ENCODE data around the gene SLCO3A1. TPM values are rescaled to one million over a fixed set of nuclear protein-coding genes. Genes with fewer than 3 reads are reported as not detected.

The SLCO3A1 gene
- total RNA-seq, 1 donor from 2014 or later, result 36.4 TPM

- no peak for ATAC-seq
- intact Hi-C loops (cut with DNase I), result no loop called here
Measured at GRCh38 chr15:92116330-92116729, 262.8 kb downstream of the SLCO3A1 start.

DNA sequence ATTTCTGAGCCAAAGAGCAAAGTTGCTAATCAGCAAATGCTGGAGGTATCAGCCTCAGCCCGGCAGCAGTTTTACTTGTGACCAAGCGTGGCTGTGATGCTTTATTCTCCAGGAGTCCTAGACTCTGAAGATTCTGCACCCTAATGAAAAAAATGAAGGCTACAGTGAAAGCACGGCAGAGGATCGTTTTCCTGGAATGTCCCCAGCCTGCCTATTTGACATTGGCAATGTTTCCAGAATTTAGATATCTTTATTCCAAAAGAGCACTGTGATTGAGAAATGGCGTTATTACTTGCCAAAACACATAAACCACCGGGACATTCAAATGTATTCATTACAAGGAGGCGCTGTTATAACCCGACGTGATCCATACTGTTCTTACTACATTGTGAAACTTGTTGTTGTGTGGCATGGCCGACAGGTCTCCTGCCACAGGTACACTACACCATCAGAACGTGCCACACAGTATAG lies 263.8 kb downstream of the SLCO3A1 start:
- intact Hi-C loops (cut with DNase I), result no loop called here

More at GRCh38 chr15:92116330-92116729, 262.8 kb downstream of the SLCO3A1 start:
- DNase-seq (ENCODE audit: low spot score), result peak; percentile 13

DNA sequence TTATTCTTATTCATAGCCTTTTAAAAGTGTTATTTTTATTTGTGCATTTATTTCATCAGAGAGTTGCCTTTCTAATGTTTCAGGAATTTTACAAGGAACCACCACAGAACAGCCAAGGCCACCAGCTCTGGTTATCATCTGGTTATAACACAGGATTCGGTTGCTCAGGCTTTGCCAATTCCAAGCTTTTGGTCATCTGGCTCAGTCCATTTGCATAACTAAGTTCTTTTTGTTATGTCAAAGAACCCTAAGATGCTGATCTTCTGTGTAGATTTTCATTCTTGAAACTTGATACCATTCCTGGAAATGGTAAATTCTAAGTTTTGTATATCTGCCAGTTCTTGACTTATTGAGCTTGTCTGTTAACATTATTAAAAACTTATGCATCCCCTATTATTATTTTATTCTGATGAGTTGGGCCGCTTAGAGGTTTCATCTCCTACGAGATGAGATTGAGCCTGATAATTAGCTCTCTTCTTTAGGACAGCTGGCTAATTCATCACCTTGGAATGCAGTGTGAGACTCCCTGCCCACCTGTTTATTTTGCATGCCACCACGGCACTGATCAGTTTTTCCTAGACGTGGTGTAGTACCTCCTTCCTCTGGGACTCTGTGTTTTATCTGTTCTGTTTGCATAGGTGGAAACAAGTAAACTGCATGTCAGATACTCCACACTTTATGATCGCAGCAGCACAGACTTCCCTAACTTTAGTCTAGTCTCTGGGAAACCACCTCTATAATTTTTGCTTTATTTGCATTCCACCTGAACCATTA lies 264.8 kb downstream of the SLCO3A1 start:
- DNase-seq (ENCODE audit: low spot score) (peak; percentile 5), ATAC-seq (no peak)
- intact Hi-C loops (cut with DNase I), result no loop called here

More for the DNA sequence above, 263.8 kb downstream of the SLCO3A1 start:
- peak; percentile 49 for DNase-seq (ENCODE audit: low spot score)
- ATAC-seq, result peak; percentile 60

GRCh38 chr15:92118936-92119325 lies 265.4 kb downstream of the SLCO3A1 start:
- intact Hi-C loops (cut with DNase I), result no loop called here
- DNase-seq (ENCODE audit: low spot score) (no peak), ATAC-seq (no peak)

- intact Hi-C loops (cut with DNase I), result no loop called here
Measured at GRCh38 chr15:92120094-92120795, 266.7 kb downstream of the SLCO3A1 start.

GRCh38 chr15:92121047-92121446 lies 267.5 kb downstream of the SLCO3A1 start:
- intact Hi-C loops (cut with DNase I), result no loop called here
- ATAC-seq (no peak), DNase-seq (ENCODE audit: low spot score) (no peak)

More at GRCh38 chr15:92120094-92120795, 266.7 kb downstream of the SLCO3A1 start:
- DNase-seq (ENCODE audit: low spot score) (peak; percentile 31), ATAC-seq (peak; percentile 71)

- intact Hi-C loops (cut with DNase I), result no loop called here
- ATAC-seq, result no peak
- DNase-seq (ENCODE audit: low spot score), result no peak
Measured at GRCh38 chr15:92122259-92122658, 268.8 kb downstream of the SLCO3A1 start.

DNA sequence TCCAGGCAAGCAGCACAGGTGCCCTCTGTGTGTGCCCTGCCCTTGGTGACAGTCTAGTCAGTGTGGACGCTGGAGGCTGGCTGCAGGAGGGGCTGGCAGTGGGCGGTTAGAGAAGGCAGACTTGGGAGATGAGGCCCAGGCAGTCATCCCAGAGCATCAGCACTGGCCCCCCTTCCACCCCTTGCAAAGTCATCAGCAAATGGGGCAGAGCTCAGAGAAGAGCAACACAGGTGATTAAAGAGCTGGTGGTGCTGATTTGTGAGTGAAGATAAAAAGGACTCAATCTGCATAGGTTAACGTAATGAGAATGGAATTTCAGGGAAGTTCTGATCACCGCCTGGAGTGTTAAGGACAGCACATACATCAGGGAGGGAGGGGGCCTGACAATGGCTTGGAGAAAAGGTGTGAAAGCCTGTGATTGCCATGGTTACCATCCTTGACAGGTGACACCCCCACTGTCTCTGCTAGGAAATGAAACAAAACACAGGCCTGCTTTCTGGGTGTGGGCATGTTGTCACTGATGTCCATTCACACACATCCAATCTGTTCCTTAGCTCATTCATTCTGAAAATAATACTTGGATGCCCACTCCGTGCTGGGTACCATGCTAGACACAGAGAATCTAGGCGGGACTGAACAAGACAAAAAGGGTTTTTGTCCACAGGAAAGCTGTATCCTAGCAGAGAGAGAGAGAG lies 270.6 kb downstream of the SLCO3A1 start:
- DNase-seq (ENCODE audit: low spot score) (no peak), ATAC-seq (no peak)
- intact Hi-C loops (cut with DNase I), result no loop called here

DNA sequence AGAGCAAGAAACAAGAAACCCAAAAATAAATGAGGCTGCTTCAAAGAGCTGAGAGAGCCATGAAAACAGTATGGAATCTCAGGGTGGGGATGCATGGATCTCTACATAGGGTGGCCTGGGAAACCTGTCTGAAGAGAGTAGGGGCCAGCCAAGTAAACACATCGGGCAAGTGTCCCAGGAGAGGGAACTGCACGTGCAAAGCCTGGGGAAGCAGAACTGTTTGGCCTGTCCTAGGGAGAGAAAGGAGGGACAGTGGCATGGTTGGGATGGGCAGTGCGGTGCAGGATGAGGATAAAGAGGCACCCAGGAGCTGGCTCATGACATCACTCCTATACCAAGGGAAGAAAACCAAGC lies 271.1 kb downstream of the SLCO3A1 start:
- intact Hi-C loops (cut with DNase I), result no loop called here
- ATAC-seq, result no peak
- no peak for DNase-seq (ENCODE audit: low spot score)

DNA sequence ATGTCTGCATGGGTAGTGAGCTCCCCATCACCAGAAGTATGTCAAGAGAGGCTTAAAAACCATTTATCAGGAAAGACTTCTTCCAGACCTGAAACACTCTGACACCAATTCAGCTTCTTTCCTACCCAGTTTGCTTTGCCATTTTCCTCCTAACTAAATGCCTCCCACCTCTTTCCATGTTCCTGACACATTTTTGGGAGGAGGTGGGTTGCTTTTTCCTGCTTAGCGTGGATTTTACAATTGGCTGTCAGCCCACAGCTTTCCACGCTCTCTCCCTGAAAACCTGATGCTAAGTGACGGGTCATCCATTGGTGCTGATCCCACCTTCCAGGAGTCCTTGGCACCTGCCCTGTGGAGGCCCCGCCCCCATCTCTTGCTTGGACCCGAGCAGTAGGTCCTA lies 275.3 kb downstream of the SLCO3A1 start:
- ATAC-seq, result no peak

GRCh38 chr15:92130244-92130643 lies 276.7 kb downstream of the SLCO3A1 start:
- ATAC-seq, result no peak

More for the DNA sequence above, 275.3 kb downstream of the SLCO3A1 start:
- intact Hi-C loops (cut with DNase I), result no loop called here
- DNase-seq (ENCODE audit: low spot score), result no peak

GRCh38 chr15:92130906-92131305 lies 277.4 kb downstream of the SLCO3A1 start:
- ATAC-seq, result no peak
- intact Hi-C loops (cut with DNase I), result no loop called here
- no peak for DNase-seq (ENCODE audit: low spot score)

More at GRCh38 chr15:92130244-92130643, 276.7 kb downstream of the SLCO3A1 start:
- no peak for DNase-seq (ENCODE audit: low spot score)
- intact Hi-C loops (cut with DNase I), result no loop called here

DNA sequence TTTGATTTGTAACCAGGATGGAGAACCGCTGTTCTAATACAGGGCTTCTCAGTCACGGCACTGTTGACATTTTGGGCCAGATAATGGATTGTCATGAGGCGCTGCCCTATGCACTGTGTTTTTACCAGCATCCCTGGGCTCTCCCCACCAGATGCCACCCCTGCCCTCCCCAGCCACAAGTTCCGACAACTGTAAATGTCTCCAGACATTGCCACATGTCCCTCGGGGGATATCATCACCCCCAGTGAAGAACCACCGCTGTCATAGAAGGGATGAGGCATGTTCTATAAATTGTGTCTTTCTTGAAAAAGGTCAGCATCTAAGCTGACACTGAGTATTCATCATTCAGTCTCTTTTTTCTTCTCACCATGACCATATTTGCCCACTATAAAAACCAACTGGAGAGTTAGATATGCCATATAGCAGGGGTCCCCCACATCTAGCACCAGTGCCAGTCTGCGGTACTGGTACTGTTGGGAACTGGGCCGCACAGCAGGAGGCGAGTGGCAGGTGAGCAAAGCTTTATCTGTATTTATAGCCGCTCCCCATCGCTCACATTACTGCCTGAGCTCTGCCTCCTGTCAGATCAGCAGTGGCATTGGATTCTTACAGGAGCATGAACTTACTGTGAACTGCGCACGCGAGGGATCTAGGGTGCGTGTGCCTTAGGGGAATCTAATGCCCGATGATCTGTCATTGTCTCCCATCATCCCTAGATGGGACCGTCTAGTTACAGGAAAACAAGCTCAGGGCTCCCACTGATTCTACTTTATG lies 279.7 kb downstream of the SLCO3A1 start:
- intact Hi-C loops (cut with DNase I), result no loop called here
- ATAC-seq (no peak), DNase-seq (ENCODE audit: low spot score) (no peak)

- intact Hi-C loops (cut with DNase I), result no loop called here
- DNase-seq (ENCODE audit: low spot score), result no peak
- no peak for ATAC-seq
Measured at GRCh38 chr15:92140796-92141195, 287.3 kb downstream of the SLCO3A1 start.

- intact Hi-C loops (cut with DNase I), result no loop called here
- ATAC-seq, result no peak
Measured at GRCh38 chr15:92141607-92142006, 288.1 kb downstream of the SLCO3A1 start.

DNA sequence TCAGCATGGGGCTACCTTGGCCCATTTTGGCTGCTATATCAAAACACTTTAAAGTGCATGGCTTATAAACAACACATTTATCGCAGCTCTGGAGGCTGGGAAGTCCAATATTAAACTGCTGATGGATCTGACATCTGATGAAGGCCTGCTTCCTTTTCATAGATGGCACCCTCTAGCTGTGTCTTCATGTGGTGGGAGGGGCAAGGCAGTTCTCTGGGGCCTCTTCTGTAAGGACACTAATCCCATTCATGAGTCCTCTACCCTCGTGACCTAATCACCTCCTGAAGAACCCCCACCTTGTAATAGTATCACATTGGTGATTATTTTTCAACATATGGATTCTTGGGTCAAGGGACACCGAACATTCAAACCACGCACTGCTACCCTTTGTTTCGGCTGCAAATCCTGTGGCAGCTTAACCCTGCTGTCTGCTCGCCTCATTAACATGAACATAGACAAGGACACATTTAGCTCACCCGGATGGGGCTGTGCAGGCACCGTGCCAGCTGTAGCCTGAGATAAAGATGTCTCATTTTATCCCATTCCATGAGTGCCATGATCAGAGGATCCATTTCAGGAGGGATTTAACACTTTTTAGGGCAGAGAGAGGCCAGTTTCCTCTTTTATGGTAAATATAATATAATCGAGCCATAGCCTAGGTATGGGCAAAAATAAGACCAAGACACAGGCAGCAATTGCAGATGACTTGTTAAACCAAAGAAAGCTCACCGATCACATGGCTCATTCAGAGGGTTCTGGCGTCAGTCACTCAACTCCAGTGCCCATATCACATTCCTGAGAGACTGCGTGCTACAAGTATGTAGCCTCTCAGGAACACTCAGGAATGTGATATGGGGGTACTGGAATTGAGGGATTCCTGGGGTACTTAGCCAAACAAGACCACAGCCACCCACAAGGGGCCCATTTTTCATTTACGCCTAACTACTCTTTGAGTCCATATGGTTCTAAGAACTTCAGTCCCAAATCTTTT lies 289.0 kb downstream of the SLCO3A1 start:
- no peak for ATAC-seq

More at GRCh38 chr15:92141607-92142006, 288.1 kb downstream of the SLCO3A1 start:
- DNase-seq (ENCODE audit: low spot score), result no peak

DNA sequence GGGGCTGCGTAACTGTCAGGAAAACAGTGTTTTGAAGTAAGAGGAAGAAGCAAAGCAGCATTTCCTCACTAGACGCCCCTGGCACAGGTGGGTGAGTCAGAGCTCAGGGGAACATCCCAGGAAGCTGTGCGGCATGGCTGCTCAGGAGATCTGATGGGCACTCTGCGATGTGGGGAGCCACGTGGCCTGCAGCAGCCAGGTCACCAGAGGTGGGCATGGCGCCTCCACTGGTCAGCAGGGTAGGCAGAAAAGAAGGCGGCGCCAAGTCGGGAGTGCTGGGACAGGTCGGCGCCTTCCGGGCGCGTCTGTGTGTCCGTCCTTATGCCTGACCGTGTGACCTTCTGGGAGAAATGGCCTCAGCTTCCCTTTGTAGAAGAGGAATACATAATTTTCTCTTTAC lies 290.3 kb downstream of the SLCO3A1 start:
- intact Hi-C loops (cut with DNase I), result no loop called here
- DNase-seq (ENCODE audit: low spot score) (no peak), ATAC-seq (no peak)

More for the DNA sequence above, 289.0 kb downstream of the SLCO3A1 start:
- intact Hi-C loops (cut with DNase I), result no loop called here
- DNase-seq (ENCODE audit: low spot score), result no peak
